ENCODE results near the gene NELL2.
"Not testable (repeated sequence)": the region's sequence is repeated elsewhere in the genome, so short reads cannot be mapped to it uniquely, and the experiment has no call there.

Gene NELL2

DNA sequence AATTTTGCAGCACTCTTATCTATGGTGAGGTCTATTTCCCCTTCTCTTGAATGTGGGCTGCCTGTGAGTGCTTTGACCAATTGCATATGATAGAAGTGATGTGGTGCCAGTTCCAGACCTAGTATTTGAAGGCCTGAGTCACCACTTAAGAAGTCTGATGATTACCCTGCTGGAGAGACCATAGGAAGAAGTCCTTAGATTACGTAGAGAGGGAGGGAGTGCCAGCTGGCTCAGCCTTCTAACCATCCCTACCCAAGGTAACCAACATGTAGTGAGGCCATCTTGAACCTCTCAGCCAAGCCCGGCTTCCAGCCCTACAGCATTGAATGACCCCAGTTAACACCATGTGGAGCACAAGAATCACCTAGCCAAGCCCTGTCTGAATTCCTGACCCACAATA lies 166.9 kb downstream of the NELL2 start:
- DNase-seq (ENCODE audit: extremely low spot score, insufficient read length, low read depth) = no peak
- FAIRE-seq = no peak

DNA sequence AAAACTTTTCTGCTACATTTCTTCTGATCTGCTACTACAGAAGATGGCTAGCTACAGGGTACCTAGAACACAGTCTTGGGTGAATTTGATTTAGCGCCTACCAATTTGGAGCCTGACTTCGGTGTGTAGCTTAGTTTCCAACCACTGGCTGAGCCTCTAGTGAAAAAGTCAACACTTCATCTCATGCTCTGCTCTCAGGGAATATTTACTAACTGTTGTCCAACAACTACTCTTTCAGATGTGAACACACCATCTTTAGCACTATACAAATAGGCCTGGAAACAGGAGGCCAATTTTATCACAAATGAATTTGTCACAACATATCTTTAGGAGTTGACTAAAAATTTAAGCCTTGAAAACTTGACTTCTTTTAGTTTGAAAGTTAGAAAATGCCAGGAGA lies 167.9 kb downstream of the NELL2 start:
- DNase-seq (ENCODE audit: extremely low spot score, insufficient read length, low read depth) (no peak), FAIRE-seq (no peak)

- DNase-seq (ENCODE audit: extremely low spot score, insufficient read length, low read depth) (no peak), FAIRE-seq (no peak)
Observed at GRCh38 chr12:44703182-44703910, 172.8 kb downstream of the NELL2 start.

- DNase-seq (ENCODE audit: extremely low spot score, insufficient read length, low read depth) (no peak), FAIRE-seq (no peak)
Observed at GRCh38 chr12:44697511-44697910, 178.6 kb downstream of the NELL2 start.

- no peak for FAIRE-seq
- no peak for DNase-seq (ENCODE audit: extremely low spot score, insufficient read length, low read depth)
Observed at GRCh38 chr12:44696542-44696941, 179.6 kb downstream of the NELL2 start.

DNA sequence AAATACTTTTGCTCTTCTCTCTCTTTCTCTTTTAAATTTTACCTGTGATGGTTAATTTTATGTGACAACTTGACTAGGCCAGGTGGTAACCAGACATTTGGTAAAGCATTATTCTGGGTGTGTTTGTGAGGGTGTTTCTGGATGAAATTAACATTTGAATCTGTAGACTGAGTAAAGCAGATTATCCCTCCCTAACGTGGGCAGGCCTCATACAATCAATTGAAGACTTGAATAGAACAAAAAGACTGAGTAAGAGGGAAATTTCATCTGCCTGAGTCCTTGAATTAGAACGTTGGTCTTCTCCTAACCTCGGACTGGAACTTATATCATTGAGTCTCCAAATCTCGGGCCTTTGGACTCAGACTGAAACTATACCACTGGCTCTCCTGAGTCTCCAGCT lies 182.1 kb downstream of the NELL2 start:
- DNase-seq (ENCODE audit: extremely low spot score, insufficient read length, low read depth) (no peak), FAIRE-seq (no peak)

DNA sequence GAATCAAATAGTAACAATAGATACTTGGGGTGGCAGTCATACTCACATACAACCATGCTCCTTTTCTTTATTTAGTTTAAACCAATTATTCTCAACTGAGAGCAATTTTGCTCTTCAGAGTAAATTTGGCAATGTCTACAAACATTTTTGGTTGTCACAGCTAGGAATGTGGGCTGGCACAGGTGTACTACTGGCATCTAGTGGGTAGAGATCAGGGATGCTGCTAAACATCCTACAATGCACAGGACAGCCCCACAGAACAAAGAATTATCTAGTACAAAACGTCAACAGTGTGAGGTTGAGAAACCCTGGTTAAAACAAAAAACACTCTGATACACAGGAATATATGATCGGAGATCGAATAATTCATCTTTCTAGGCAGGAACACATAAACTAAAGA lies 186.5 kb downstream of the NELL2 start:
- FAIRE-seq (no peak), DNase-seq (ENCODE audit: extremely low spot score, insufficient read length, low read depth) (no peak)

GRCh38 chr12:44686821-44687432 lies 189.2 kb downstream of the NELL2 start:
- not testable (repeated sequence) for DNase-seq (ENCODE audit: extremely low spot score, insufficient read length, low read depth); FAIRE-seq

- no peak for FAIRE-seq
- no peak for DNase-seq (ENCODE audit: extremely low spot score, insufficient read length, low read depth)
Observed at GRCh38 chr12:44677724-44678123, 198.4 kb downstream of the NELL2 start.

GRCh38 chr12:44674875-44675274 lies 201.2 kb downstream of the NELL2 start:
- FAIRE-seq = no peak
- no peak for DNase-seq (ENCODE audit: extremely low spot score, insufficient read length, low read depth)

DNA sequence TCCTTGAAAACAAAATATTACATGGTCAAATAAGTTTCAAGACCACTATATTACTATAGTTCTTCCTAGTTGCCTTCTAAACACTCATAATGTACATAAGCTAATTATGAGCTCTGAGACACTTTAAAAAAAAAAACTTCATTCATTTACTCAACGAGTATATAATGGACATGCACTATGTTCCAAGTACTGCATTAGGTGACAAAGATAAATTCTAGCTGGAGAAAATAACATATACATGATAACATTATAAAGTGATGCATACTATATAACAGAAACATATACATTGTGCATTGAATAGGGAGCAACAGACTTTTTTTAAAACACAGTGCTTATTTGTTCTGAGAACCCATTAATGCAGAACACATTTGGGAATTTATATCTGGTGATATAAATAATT lies 202.3 kb downstream of the NELL2 start:
- FAIRE-seq (no peak), DNase-seq (ENCODE audit: extremely low spot score, insufficient read length, low read depth) (no peak)

DNA sequence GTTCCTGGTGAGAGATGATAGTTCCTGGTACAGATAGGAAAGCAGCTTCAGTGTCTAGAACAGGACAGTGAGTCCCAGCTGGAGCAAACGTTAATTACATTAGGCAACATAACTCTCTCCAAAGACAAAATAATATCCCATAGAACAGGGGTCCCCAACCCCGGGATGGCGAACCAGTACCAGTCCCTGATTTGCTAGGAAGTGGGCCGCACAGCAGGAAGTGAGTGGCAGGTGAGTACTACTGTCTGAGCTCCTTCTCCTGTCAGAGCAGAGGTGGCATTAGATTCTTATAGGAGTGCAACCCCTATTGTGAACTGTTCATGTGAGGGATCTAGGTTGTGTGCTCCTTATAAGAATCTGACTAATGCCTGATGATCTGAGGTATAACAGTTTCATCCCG lies 204.1 kb downstream of the NELL2 start:
- FAIRE-seq = no peak
- no peak for DNase-seq (ENCODE audit: extremely low spot score, insufficient read length, low read depth)

- FAIRE-seq (no peak), DNase-seq (ENCODE audit: extremely low spot score, insufficient read length, low read depth) (no peak)
Observed at GRCh38 chr12:44668443-44668842, 207.7 kb downstream of the NELL2 start.

DNA sequence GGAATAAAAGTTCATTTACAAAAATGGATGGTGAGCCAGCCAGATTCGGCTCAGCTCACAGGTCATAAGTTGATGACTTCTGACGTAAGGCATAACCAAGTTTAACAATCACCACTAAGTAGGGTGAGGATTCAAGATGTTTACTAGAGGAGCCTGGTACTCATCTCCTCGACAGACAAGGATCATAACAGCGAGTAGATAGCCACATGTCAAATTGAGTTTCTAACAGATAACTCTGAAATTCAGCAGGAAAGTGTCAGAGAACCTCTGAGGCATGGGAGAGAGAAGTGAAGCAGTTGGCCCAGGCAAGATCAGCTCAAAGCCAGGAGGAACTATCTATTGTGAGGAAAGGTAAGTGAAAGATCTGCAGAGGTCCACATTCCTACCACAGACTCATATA lies 208.7 kb downstream of the NELL2 start:
- FAIRE-seq (no peak), DNase-seq (ENCODE audit: extremely low spot score, insufficient read length, low read depth) (no peak)

DNA sequence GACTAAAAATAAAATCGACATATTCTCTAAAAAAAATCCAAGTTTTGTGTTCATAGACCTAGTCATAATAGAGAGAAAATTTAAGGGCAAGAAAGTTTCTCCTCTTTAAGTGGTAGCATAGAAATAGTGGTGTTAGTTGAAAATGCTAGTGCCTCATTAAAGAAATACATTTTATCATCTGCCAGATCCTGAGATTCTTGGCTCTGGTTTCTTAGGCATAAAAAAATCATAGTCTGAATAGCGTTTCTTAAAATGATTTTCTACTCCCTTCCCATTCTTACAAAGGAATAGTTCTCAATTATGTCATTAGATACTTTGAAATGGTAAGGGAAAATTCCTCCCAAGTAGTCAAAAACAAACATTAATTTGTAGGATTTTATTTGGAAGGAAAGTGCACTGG lies 212.8 kb downstream of the NELL2 start:
- FAIRE-seq = no peak
- DNase-seq (ENCODE audit: extremely low spot score, insufficient read length, low read depth) = no peak

- no peak for DNase-seq (ENCODE audit: extremely low spot score, insufficient read length, low read depth)
- FAIRE-seq = no peak
Observed at GRCh38 chr12:44655846-44656245, 220.3 kb downstream of the NELL2 start.

DNA sequence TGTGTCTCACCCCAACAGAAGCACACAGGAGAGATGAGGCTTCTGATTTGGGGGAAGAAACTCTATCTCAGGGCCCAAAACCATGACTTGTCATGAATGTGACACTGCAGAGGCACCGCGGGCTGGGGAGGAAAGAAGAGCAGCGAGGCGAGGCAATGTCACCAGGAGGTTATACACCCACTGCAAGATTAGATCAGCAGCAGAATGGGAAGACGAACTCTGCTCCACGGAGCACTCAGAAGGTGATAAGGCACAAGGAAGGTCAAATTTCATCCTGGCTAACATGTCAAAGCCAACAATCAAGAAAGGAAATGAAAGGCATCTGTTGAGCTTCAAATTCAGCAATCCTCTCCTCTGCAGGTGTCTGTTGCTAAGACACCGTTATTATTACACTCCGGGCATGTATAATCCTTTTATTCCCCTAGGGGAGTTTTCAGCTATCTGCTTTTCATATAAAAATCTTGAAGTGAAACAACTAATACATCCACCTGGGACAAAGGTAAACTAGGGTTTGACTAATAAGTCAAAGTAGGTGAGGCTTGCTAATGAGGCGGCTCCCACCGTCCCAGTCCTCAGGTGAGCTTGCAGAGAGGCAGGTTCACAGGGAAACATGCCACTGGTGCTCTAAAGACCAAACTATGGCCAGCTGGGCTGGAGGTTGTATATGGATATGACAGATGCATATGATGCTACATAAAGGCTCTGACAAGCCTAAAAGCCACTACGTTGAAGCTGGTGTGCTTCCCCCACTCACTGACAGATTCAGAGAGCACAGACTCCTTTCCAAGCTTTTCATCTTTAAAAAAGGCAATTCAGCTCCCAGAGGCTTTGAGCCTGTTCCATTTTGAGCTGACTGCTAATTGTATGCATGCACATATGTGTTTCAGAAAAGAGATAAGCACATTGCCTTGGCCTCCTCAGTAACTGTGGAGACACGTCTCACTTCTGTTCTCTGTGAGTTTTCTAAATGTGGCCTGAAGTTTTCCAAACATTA lies 221.2 kb downstream of the NELL2 start:
- DNase-seq (ENCODE audit: extremely low spot score, insufficient read length, low read depth) = no peak
- FAIRE-seq = no peak

DNA sequence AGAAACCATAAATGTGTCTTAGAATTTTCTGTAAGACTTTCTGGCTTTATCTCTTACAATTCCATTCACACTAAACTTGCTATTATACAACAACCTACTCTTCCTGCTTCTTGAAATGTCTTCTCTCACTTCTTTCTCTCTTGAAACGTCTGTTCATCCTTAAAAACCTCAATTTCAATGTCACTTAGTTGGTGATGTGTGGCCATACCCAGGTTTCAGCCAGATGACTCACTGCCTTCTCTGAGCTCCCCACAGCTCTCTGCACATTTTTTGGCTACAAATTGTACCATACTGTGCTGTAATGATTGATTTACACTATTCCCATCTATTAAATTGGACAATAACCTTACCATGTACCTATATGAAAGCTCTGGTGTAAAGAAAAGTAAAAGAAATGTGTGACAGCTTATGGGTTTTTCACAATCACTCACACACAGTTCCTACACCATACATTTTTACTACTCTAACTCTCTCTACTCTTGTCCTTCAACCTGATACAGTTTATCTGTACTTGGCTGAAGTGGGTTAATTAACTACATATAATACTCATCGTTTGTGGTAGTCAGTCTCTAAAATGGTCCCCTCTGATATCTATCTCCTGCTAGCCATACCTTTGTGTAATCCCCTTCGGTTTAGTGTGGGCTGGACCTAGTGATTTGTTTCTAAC lies 222.1 kb downstream of the NELL2 start:
- FAIRE-seq (no peak), DNase-seq (ENCODE audit: extremely low spot score, insufficient read length, low read depth) (no peak)

DNA sequence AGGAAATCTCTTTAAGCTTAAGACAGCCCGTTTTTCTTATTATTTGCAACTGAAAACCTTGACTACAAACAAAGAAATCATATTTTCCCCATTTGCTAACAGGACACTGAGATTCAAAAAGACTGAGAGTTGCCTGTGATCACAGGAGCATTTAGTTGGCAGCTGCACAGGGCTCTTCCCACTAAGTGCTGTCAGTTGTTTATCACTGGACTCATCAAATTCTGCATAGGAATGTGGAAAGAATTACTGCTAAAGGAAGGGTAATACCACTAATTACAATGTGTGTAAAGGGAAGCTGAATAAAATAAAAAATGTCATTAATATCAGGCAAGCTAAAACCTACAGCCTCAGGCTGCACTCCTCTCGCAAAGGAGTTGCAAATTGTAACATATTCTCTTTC lies 226.4 kb downstream of the NELL2 start:
- FAIRE-seq (no peak), DNase-seq (ENCODE audit: extremely low spot score, insufficient read length, low read depth) (no peak)

GRCh38 chr12:44647917-44648690 lies 228.0 kb downstream of the NELL2 start:
- FAIRE-seq (no peak), DNase-seq (ENCODE audit: extremely low spot score, insufficient read length, low read depth) (no peak)

All from GM18507 (cell line).